SK-N-SH (cell line): ENCODE results near the gene DUSP15. TPM values are rescaled to one million over a fixed set of nuclear protein-coding genes. Genes with fewer than 3 reads are reported as not detected.

Source experiments
- CTCF ChIA-PET: fragments of 300-600, 350-600 bp; formaldehyde crosslinking; extraction: SDS; loops from one replicate; lab custom pipeline; 2021; lab: Yijun Ruan, JAX
- POLR2A ChIA-PET: fragments of 350-600 bp; sonication (Branson Sonifier 250); formaldehyde crosslinking; extraction: SDS; loops from one replicate; lab custom pipeline; 2020; ENCODE audit warnings: antibody characterized with exemption, inconsistent platforms; lab: Yijun Ruan, JAX
- DNase-seq: peaks from one replicate; pipeline ENCODE4 v3.0.0; 2012
- H2AFZ ChIP-seq: fragments of 200-600 bp; sonication (generic); 2 replicates; pipeline ENCODE4 v1.8.1; 2016; ENCODE audit warnings: antibody characterized with exemption, mild to moderate bottlenecking, low read depth
- H3F3A ChIP-seq: fragments of 200-600 bp; sonication (generic); replicated peaks from 2 replicates; pipeline ENCODE3; 2016; ENCODE audit warnings: antibody characterized with exemption, mild to moderate bottlenecking; ENCODE audit not compliant: insufficient read depth
- H3K27ac ChIP-seq, 2 experiments: fragments of 200-500 bp in 1 of 2; fragments of 200-600 bp in 1 of 2; sonication (Bioruptor generic) in 1 of 2; sonication (generic), shearing (Covaris generic) in 1 of 2; 2 replicates each; pipeline versions ENCODE4 v1.5.1 to v1.6.1; 2014 to 2016; ENCODE audit warnings: low read depth in 2 of 2, inconsistent platforms in 1 of 2, low read length in 1 of 2, mild to moderate bottlenecking in 1 of 2, mixed read lengths in 1 of 2
- H3K27me3 ChIP-seq: fragments of 200-600 bp; sonication (generic), shearing (Covaris generic); 2 replicates; pipeline ENCODE4 v1.6.1; 2016; ENCODE audit warnings: mixed run types; ENCODE audit not compliant: insufficient read depth
- H3K36me3 ChIP-seq, 2 experiments: fragments of 200-500 bp in 1 of 2; fragments of 200-600 bp in 1 of 2; sonication (Bioruptor generic) in 1 of 2; sonication (generic) in 1 of 2; replicated peaks in 1 of 2; 2 replicates each; pipeline versions ENCODE3 to v1.5.1; 2014 to 2016; ENCODE audit warnings: low read length in 1 of 2, mild to moderate bottlenecking in 1 of 2; ENCODE audit not compliant: insufficient read depth in 2 of 2, control insufficient read depth in 1 of 2
- H3K4me1 ChIP-seq, 2 experiments: fragments of 200-500 bp in 1 of 2; fragments of 200-600 bp in 1 of 2; sonication (Bioruptor generic) in 1 of 2; sonication (generic), shearing (Covaris generic) in 1 of 2; 2 replicates each; pipeline versions ENCODE4 v1.5.1 to v1.6.1; 2014 to 2016; ENCODE audit warnings: low read depth in 1 of 2, low read length in 1 of 2, mixed run types in 1 of 2; ENCODE audit not compliant: insufficient read depth in 2 of 2, control insufficient read depth in 1 of 2
- H3K4me2 ChIP-seq: fragments of 200-600 bp; sonication (generic), shearing (Covaris generic); 2 replicates; pipeline ENCODE4 v1.6.1; 2017; ENCODE audit warnings: mixed run types
- H3K4me3 ChIP-seq, 2 experiments: fragments of 200-500 bp in 1 of 2; fragments of 200-600 bp in 1 of 2; sonication (Bioruptor generic) in 1 of 2; sonication (generic), shearing (Covaris generic) in 1 of 2; 2 replicates each; pipeline versions ENCODE4 v1.5.1 to v1.8.1; 2014 to 2016; ENCODE audit warnings: low read depth in 2 of 2, inconsistent platforms in 1 of 2, low read length in 1 of 2, mild to moderate bottlenecking in 1 of 2, mixed read lengths in 1 of 2, moderate library complexity in 1 of 2
- H3K79me2 ChIP-seq: fragments of 200-600 bp; sonication (generic); 2 replicates; pipeline ENCODE4 v1.8.1; 2017; ENCODE audit warnings: mild to moderate bottlenecking; ENCODE audit not compliant: insufficient read depth
- H3K9ac ChIP-seq: fragments of 200-600 bp; sonication (generic); 2 replicates; pipeline ENCODE4 v1.6.1; 2017; ENCODE audit warnings: mixed run types
- H3K9me2 ChIP-seq: fragments of 200-600 bp; sonication (generic); 2 replicates; pipeline ENCODE4 v1.6.1; 2017; ENCODE audit warnings: mixed run types
- H3K9me3 ChIP-seq: fragments of 200-600 bp; sonication (generic); 2 replicates; pipeline ENCODE4 v1.6.1; 2017; ENCODE audit warnings: mixed run types, mild to moderate bottlenecking, moderate library complexity
- H4K20me1 ChIP-seq: fragments of 200-600 bp; sonication (generic); 2 replicates; pipeline ENCODE4 v1.6.1; 2017; ENCODE audit warnings: mild to moderate bottlenecking, mixed run types; ENCODE audit not compliant: insufficient read depth
- CHD2 ChIP-seq: fragments of 150-350 bp; IDR thresholded peaks from 2 replicates; pipeline ENCODE4 v1.6.1; 2018; ENCODE audit warnings: low read length; ENCODE audit not compliant: partially characterized antibody
- CTCF ChIP-seq: fragments of 200-600 bp; sonication (generic); IDR thresholded peaks from 2 replicates; pipeline ENCODE4 v1.6.1; 2017; ENCODE audit warnings: antibody characterized with exemption, mild to moderate bottlenecking, moderate library complexity
- ELF1 ChIP-seq: IDR thresholded peaks from 2 replicates; pipeline ENCODE4 v1.4.0; 2012
- GABPA ChIP-seq: IDR thresholded peaks from 2 replicates; pipeline ENCODE4 v1.4.0; 2012; ENCODE audit warnings: low read depth, mild to moderate bottlenecking
- GATA2 ChIP-seq: sonication (generic); formaldehyde crosslinking; IDR thresholded peaks from 2 replicates; pipeline ENCODE4 v1.5.0; 2020; ENCODE audit warnings: mild to moderate bottlenecking, missing genetic modification reagents
- IRF3 ChIP-seq: fragments of 150-350 bp; IDR thresholded peaks from 2 replicates; pipeline ENCODE4 v1.6.1; 2016; ENCODE audit warnings: mild to moderate bottlenecking, low read depth, low read length
- MEF2A ChIP-seq: IDR thresholded peaks from 2 replicates; pipeline ENCODE4 v1.4.0; 2012; ENCODE audit warnings: low read depth, borderline replicate concordance
- MXI1 ChIP-seq: IDR thresholded peaks from 2 replicates; pipeline ENCODE4 v1.6.1; 2012; ENCODE audit warnings: mild to moderate bottlenecking, low read depth, low read length, improper control_type of control experiment
- NFIC ChIP-seq: IDR thresholded peaks from 2 replicates; pipeline ENCODE4 v1.4.0; 2012; ENCODE audit warnings: borderline replicate concordance
- PBX3 ChIP-seq: IDR thresholded peaks from 2 replicates; pipeline ENCODE4; 2012
- POLR2AphosphoS5 ChIP-seq: IDR thresholded peaks from 2 replicates; pipeline ENCODE4 v1.6.1; 2012; ENCODE audit warnings: low read depth, low read length
- RAD21 ChIP-seq: IDR thresholded peaks from 2 replicates; pipeline ENCODE4 v1.6.1; 2012; ENCODE audit warnings: mild to moderate bottlenecking, low read length
- REST ChIP-seq: IDR thresholded peaks from 2 replicates; pipeline ENCODE4 v1.6.1; 2012; ENCODE audit warnings: mild to moderate bottlenecking, low read depth, low read length, moderate library complexity
- SIN3A ChIP-seq: IDR thresholded peaks from 2 replicates; pipeline ENCODE4 v1.6.1; 2012; ENCODE audit warnings: low read depth, mild to moderate bottlenecking, low read length, moderate library complexity, borderline replicate concordance
- SMC3 ChIP-seq: IDR thresholded peaks from 2 replicates; pipeline ENCODE4 v1.6.1; 2012; ENCODE audit warnings: low read depth, low read length, improper control_type of control experiment
- TAF1 ChIP-seq: IDR thresholded peaks from 2 replicates; pipeline ENCODE4 v1.6.1; 2012; ENCODE audit warnings: low read depth, mild to moderate bottlenecking, low read length, moderate library complexity, borderline replicate concordance
- TEAD4 ChIP-seq: IDR thresholded peaks from 2 replicates; pipeline ENCODE4 v1.4.0; 2012; ENCODE audit warnings: mild to moderate bottlenecking, borderline replicate concordance; ENCODE audit not compliant: insufficient read depth
- USF1 ChIP-seq: IDR thresholded peaks from 2 replicates; pipeline ENCODE4 v1.4.0; 2012; ENCODE audit warnings: low read depth, borderline replicate concordance
- ZBTB33 ChIP-seq: IDR thresholded peaks from 2 replicates; pipeline ENCODE4 v1.4.0; 2012; ENCODE audit warnings: low read depth, borderline replicate concordance
- WGBS: methylation state at CpG from one replicate; pipeline ENCODE4 v1.1.6; 2017; ENCODE audit warnings: low lambda C conversion rate; 5-methylcytosine and 5-hydroxymethylcytosine counted together
- polyA plus RNA-seq, 3 experiments: library from polyadenylated mRNA; depleted of rRNA; stranded (reverse); fragments of >200 nt; gene quantifications; 2 replicates each; pipeline ENCODE4 v1.2.3, GENCODE V29; 2012

The DUSP15 gene
- polyA plus RNA-seq, 1 of the 3 experiments (the other 2 are of a cell fraction): 5.4 TPM

GRCh38 chr20:31858760-31859083 is 11.6 kb downstream of the DUSP15 start:
- H3K4me1 ChIP-seq: peaks cover 0 to 21% of the 10 kb centered on the region in 2 experiments; a peak in 2 of 4 replicates
- no peaks in the 10 kb centered on the region for H3K36me3 ChIP-seq
- H3K27ac ChIP-seq: no peak overlapping the region
- no peaks in the 10 kb centered on the region for H3K9me3 ChIP-seq
- H3K9ac ChIP-seq: no peak overlapping the region
- no peaks in the 10 kb centered on the region for H3K9me2 ChIP-seq
- POLR2A ChIA-PET: no interaction called here
- no peak for DNase-seq
- no peaks in the 10 kb centered on the region for H3F3A ChIP-seq
- H3K4me2 ChIP-seq: no peak overlapping the region
- H4K20me1 ChIP-seq: no peaks in the 10 kb centered on the region
- no peaks in the 10 kb centered on the region for H3K79me2 ChIP-seq
- H3K4me3 ChIP-seq: no peak overlapping the region
- CTCF ChIA-PET: interaction anchor here (0.8 to 4.9 kb wide), 5 partner anchors 12 to 769 kb away, joined by 3 to 18 read pairs (median 11); partner anchors contain the start of gene PDRG1
- WGBS: 47% methylated on average over 3 of the region's 3 CpGs
- no peak overlapping the region for H2AFZ ChIP-seq
- peaks cover 11% of the 10 kb centered on the region; the same call in 1 of the 2 replicates for H3K27me3 ChIP-seq
- TF ChIP-seq USF1 (no peak), MEF2A (no peak), GATA2 (CRISPR knock-in tag) (no peak), POLR2AphosphoS5 (no peak), ELF1 (no peak), ZBTB33 (no peak), SIN3A (no peak), RAD21 (no peak), IRF3 (no peak), CHD2 (no peak), MXI1 (no peak), REST (no peak), CTCF (no peak), TAF1 (no peak), PBX3 (no peak), SMC3 (no peak), GABPA (no peak), TEAD4 (no peak), NFIC (no peak)
